Measurements from ENCODE around the gene NDUFC1. TPM values are rescaled to one million over a fixed set of nuclear protein-coding genes. Genes with fewer than 3 reads are reported as not detected.

Gene NDUFC1
- polyA plus RNA-seq, 1 donor (not counting 4 experiments of a cell fraction or from before 2014, with no cell fraction given): 52.1 TPM

- Histone ChIP-seq H3K9me1 (ENCODE audit: control insufficient read depth, extremely low read depth, insufficient read depth, low read length) (no peaks in the 10 kb centered on the region), H4K20me1 (ENCODE audit: control insufficient read depth, extremely low read depth, insufficient read depth, low read length) (no peaks in the 10 kb centered on the region), H3K4me2 (ENCODE audit: control insufficient read depth, extremely low read depth, insufficient read depth, low read depth, low read length) (no peak overlapping the region), H3K27me3 (ENCODE audit: control insufficient read depth, extremely low read depth, insufficient read depth, low read length) (no peaks in the 10 kb centered on the region), H3K9me3 (ENCODE audit: control insufficient read depth, low read depth, low read length) (no peaks in the 10 kb centered on the region), H3K79me2 (ENCODE audit: control insufficient read depth, insufficient read depth, low read length) (no peaks in the 10 kb centered on the region), H2AFZ (ENCODE audit: control insufficient read depth, low read length) (no peak overlapping the region), H3K9ac (ENCODE audit: control insufficient read depth, extremely low read depth, insufficient read depth, low read length) (no peak overlapping the region), H3K4me3 (ENCODE audit: control insufficient read depth in 2 of 3, extremely low read depth in 1 of 3, insufficient read depth in 2 of 3, low read depth in 1 of 3, low read length in 3 of 3) (no peak overlapping the region), H3K27ac (ENCODE audit: control insufficient read depth, insufficient read depth, low read length) (no peak overlapping the region), H3K4me1 (ENCODE audit: control insufficient read depth, extremely low read depth, insufficient read depth, low read length) (peaks cover 35% of the 10 kb centered on the region), H3K36me3 (ENCODE audit: control insufficient read depth in 2 of 2, extremely low read depth in 1 of 2, insufficient read depth in 2 of 2, low read length in 2 of 2) (no peaks in the 10 kb centered on the region)
- FAIRE-seq: no peak
- TF ChIP-seq CTCF (optimal IDR thresholded peaks at IDR 0.05 in 1 of 3, IDR thresholded peaks at IDR 0.05 in 1 of 3, conservative IDR thresholded peaks at IDR 0.05 in 1 of 3; ENCODE audit: extremely low read depth in 1 of 3, insufficient read depth in 2 of 3, low read length in 3 of 3) (no peak), EZH2 (IDR thresholded peaks at IDR 0.05; ENCODE audit: low read length) (no peak)
- dilution Hi-C loops (cut with MboI; ENCODE audit: extremely low pct_ligation_motif_present, low sequenced_read_pairs): no loop called here
- DNase-seq (ENCODE audit: low read depth, low spot score): no peak
Observed at GRCh38 chr4:139241086-139241783, 61.0 kb downstream of the NDUFC1 start.

Small RNA genes within 50 kb of the gene (small RNA-seq; reads per million reads assigned to genes)
- gene RNU6-1074P (ENCODE audit: insufficient read length in 3 of 3, low read depth in 3 of 3, low replicate concordance in 1 of 3) (0 reads per million in 3 experiments), gene RNU6-1214P (ENCODE audit: insufficient read length in 3 of 3, low read depth in 3 of 3, low replicate concordance in 1 of 3) (0 reads per million in 3 experiments)

Other genes with a start within 250 kb of the NDUFC1 start
- 15.8 to 19.6 TPM (median 16.4 TPM) in 3 replicates for gene ELF2, start 125.3 kb downstream of the NDUFC1 start, polyA plus RNA-seq
- gene MGARP, start 22.3 kb downstream of the NDUFC1 start, polyA plus RNA-seq: 0.58 to 0.99 TPM (median 0.94 TPM) in 3 replicates
- gene NAA15, start 972 bp downstream of the NDUFC1 start, polyA plus RNA-seq: 17.5 to 37.2 TPM (median 23.2 TPM) in 3 replicates
- gene RAB33B, start 151.6 kb upstream of the NDUFC1 start, polyA plus RNA-seq: 3.2 to 4.4 TPM (median 3.2 TPM) in 3 replicates

Data from keratinocyte (primary cell).